Activated CD4-positive, alpha-beta T cell treated with anti-CD3 and anti-CD28 coated beads, Interleukin-2, amount 10 ng/mL, durations not matched to agents 7 days and 5 days (primary cell): Measurements from ENCODE around the gene DNAH17. TPM values are rescaled to one million over a fixed set of nuclear protein-coding genes. Genes with fewer than 3 reads are reported as not detected.

Experiments
- CTCF ChIA-PET: fragments of 350-600 bp; sonication (Branson Sonifier 250); formaldehyde crosslinking; loops from one replicate; lab custom pipeline; 2021; ENCODE audit warnings: antibody characterized with exemption; lab: Charles Lee
- POLR2A ChIA-PET: fragments of 350-600 bp; sonication (Branson Sonifier 250); formaldehyde crosslinking; loops from one replicate; lab custom pipeline; 2021; ENCODE audit warnings: antibody characterized with exemption; lab: Charles Lee
- DNase-seq: peaks from one replicate; pipeline ENCODE4 v3.0.0-alpha.2; 2020
- H3K27ac Mint-ChIP-seq: one replicate; pipeline ENCODE4 v1.8.0; 2021; ENCODE audit warnings: mild to moderate bottlenecking, moderate library complexity, mixed read lengths
- H3K27me3 Mint-ChIP-seq: one replicate; pipeline ENCODE4 v1.8.0; 2021; ENCODE audit warnings: mixed read lengths
- H3K36me3 Mint-ChIP-seq: one replicate; pipeline ENCODE4 v1.8.0; 2021; ENCODE audit warnings: low read depth, mixed read lengths
- H3K4me1 Mint-ChIP-seq: one replicate; pipeline ENCODE4 v1.8.0; 2021; ENCODE audit warnings: mixed read lengths
- H3K4me3 Mint-ChIP-seq: one replicate; pipeline ENCODE4 v1.8.0; 2021; ENCODE audit warnings: mild to moderate bottlenecking, moderate library complexity, mixed read lengths
- H3K9me3 Mint-ChIP-seq: one replicate; pipeline ENCODE4 v1.8.0; 2021; ENCODE audit warnings: mixed read lengths
- total RNA-seq, 2 experiments: library from RNA; stranded (reverse); gene quantifications; one replicate each; pipeline ENCODE4 v1.2.3, GENCODE V29; 2021

The DNAH17 gene
- total RNA-seq, 2 experiments from 2014 or later, result 0.07 to 0.15 TPM

- Mint-ChIP-seq H3K27ac (no peak overlapping the region), H3K27me3 (no peaks in the 10 kb centered on the region), H3K9me3 (no peaks in the 10 kb centered on the region), H3K4me1 (no peaks in the 10 kb centered on the region), H3K36me3 (peaks cover 73% of the 10 kb centered on the region), H3K4me3 (no peak overlapping the region)
- POLR2A ChIA-PET, result no interaction called here
- no peak for DNase-seq
- CTCF ChIA-PET, result no interaction called here
Measured at GRCh38 chr17:78399028-78399692, 178.0 kb downstream of the DNAH17 start.

- POLR2A ChIA-PET, result no interaction called here
- Mint-ChIP-seq H3K4me1 (peaks cover 3% of the 10 kb centered on the region), H3K27me3 (no peaks in the 10 kb centered on the region), H3K9me3 (no peaks in the 10 kb centered on the region), H3K4me3 (no peak overlapping the region), H3K36me3 (peaks cover 74% of the 10 kb centered on the region), H3K27ac (peak overlapping the region; percentile 19)
- CTCF ChIA-PET, result no interaction called here
- no peak for DNase-seq
Measured at GRCh38 chr17:78398390-78398789, 178.8 kb downstream of the DNAH17 start.

GRCh38 chr17:78397681-78398101 lies 179.5 kb downstream of the DNAH17 start:
- ChIA-PET POLR2A (no interaction called here), CTCF (no interaction called here)
- no peak overlapping the region for H3K4me3 Mint-ChIP-seq
- H3K9me3 Mint-ChIP-seq, result no peaks in the 10 kb centered on the region
- no peak overlapping the region for H3K27ac Mint-ChIP-seq
- no peak for DNase-seq
- peaks cover 70% of the 10 kb centered on the region for H3K36me3 Mint-ChIP-seq
- H3K27me3 Mint-ChIP-seq, result no peaks in the 10 kb centered on the region
- H3K4me1 Mint-ChIP-seq, result peaks cover 5% of the 10 kb centered on the region

DNA sequence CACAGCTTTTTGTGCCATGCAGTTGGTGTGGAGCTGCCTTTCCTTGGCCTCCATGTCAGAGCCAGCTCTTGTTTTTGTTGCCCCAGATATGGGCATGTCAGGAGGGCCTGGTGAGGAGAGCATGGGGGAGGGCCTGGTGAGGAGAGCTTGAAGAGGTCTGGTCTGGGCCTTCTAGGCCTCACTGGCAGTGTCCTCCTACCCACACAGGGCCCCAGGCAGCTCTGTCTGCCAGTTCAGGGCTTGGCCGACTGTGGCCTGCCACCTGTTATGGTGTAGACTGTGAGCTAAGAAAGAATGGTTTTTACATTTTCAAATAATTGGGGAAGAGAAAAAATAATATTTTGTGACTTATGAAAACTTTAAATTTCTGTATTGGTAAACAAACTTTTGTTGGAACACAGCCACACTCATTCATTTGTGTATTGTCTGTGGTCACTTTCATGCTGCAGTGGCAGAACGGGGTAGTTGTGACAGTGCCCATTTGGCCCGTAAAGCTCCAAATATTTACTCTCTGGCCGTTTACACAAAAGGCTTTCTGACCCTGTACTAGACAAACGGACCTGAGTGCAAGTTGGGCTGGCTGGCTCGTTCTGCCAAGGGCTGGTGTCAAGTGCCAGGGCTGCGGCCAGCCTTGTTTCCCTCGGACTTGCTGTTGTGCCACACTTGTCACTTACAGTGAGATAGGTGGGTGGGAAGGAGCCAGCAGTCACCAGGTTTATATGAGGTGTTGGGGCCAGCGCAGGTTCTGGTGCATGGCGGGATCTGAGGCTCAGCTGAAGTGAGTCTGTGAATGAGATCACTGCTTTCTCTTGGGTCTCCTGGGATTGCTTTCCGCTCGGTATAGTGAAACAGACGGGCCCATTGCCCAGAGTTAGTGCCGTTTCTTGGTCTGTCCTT lies 180.5 kb downstream of the DNAH17 start:
- H3K4me3 Mint-ChIP-seq, result no peak overlapping the region
- H3K9me3 Mint-ChIP-seq, result no peaks in the 10 kb centered on the region
- H3K27ac Mint-ChIP-seq, result peak overlapping the region; percentile 6
- peaks cover 8% of the 10 kb centered on the region for H3K4me1 Mint-ChIP-seq
- H3K27me3 Mint-ChIP-seq, result no peaks in the 10 kb centered on the region
- ChIA-PET CTCF (interaction anchor here (1.2 kb wide), 1 partner anchor 15 kb away, joined by 3 read pairs; no protein-coding TSS in a partner anchor), POLR2A (no interaction called here)
- H3K36me3 Mint-ChIP-seq, result peaks cover 64% of the 10 kb centered on the region
- no peak for DNase-seq

DNA sequence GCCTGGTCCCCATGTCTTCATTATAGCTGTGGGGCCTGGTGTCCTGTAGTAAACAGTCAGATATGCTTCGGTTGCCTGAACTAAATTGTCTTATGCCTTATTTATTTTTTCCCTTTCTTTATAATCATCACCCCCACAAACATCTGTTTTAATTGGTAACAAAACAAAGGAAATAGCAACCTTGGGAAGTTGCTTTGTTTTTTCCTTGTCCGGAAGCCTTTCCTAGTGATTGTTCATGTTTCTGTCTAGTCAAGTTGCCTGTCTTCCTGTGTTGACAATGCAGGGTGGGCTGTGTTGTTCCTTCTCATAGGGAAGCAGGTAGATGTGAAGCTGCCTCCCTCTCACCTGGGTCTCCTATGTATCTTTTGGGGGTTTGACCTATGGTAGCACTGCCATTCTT lies 182.0 kb downstream of the DNAH17 start:
- Mint-ChIP-seq H3K27ac (no peak overlapping the region), H3K4me3 (no peak overlapping the region), H3K36me3 (peaks cover 58% of the 10 kb centered on the region), H3K9me3 (no peaks in the 10 kb centered on the region), H3K27me3 (no peaks in the 10 kb centered on the region), H3K4me1 (peaks cover 19% of the 10 kb centered on the region)
- ChIA-PET POLR2A (interaction anchor here (0.6 kb wide), 1 partner anchor 10 kb away, joined by 3 read pairs; no protein-coding TSS in a partner anchor), CTCF (no interaction called here)
- DNase-seq, result no peak

- no peaks in the 10 kb centered on the region for H3K9me3 Mint-ChIP-seq
- peak overlapping the region; percentile 25 for H3K27ac Mint-ChIP-seq
- peaks cover 49% of the 10 kb centered on the region for H3K36me3 Mint-ChIP-seq
- DNase-seq, result no peak
- POLR2A ChIA-PET, result no interaction called here
- peaks cover 27% of the 10 kb centered on the region for H3K4me1 Mint-ChIP-seq
- CTCF ChIA-PET, result no interaction called here
- H3K27me3 Mint-ChIP-seq, result no peaks in the 10 kb centered on the region
- H3K4me3 Mint-ChIP-seq, result no peak overlapping the region
Measured at GRCh38 chr17:78394209-78394608, 183.0 kb downstream of the DNAH17 start.

DNA sequence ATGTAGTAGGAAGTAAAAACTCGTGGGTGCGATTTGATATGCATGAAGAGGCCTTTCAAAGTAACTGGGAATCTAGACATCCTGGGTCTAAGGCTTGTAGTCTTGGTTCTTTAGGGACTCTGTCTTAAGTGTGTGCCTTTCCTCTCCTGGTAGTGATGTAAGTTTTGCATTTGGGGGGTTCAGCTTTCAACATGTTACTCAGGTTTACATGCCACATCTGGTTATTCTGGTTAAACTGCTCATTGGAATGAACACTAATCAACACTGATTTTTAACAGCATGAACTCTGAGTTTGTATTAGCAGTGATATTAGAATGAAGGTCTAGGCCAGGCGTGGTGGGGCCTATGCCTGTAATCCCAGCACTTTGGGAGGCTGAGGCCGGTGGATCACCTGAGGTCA lies 183.6 kb downstream of the DNAH17 start:
- H3K36me3 Mint-ChIP-seq, result peaks cover 45% of the 10 kb centered on the region
- CTCF ChIA-PET, result interaction anchor here (1.5 to 1.8 kb wide), 2 partner anchors 10 to 14 kb away, joined by 8 to 9 read pairs; no protein-coding TSS in a partner anchor
- POLR2A ChIA-PET, result no interaction called here

DNA sequence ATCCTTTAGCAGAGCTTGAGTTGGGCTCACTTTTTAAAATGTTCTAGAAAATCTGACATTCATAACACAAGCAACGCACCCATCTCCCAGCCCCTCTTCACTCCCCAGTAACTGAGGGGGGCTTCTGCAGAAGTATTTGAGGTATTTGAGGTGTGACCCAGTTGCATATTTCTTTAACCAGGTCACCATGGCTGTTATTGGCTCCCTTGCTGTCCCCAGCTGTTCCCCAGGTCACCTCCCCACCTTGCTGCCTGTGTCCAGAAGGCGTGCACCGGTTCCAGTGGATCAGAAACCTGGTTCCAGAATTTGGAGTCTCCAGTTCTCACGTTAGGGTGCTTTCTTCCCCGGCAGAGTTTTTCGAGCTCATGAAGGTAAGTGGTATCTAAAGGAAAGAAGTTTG lies 184.9 kb downstream of the DNAH17 start:
- no peak for DNase-seq
- Mint-ChIP-seq H3K36me3 (peaks cover 41% of the 10 kb centered on the region), H3K9me3 (no peaks in the 10 kb centered on the region), H3K4me1 (peaks cover 43% of the 10 kb centered on the region), H3K27ac (no peak overlapping the region), H3K27me3 (no peaks in the 10 kb centered on the region), H3K4me3 (no peak overlapping the region)
- ChIA-PET CTCF (interaction anchor here (1.2 to 3.8 kb wide), 7 partner anchors 9 to 41 kb away, joined by 3 to 13 read pairs (median 8); no protein-coding TSS in a partner anchor), POLR2A (no interaction called here)

More for the DNA sequence above, 183.6 kb downstream of the DNAH17 start:
- Mint-ChIP-seq H3K4me3 (no peak overlapping the region), H3K27ac (no peak overlapping the region), H3K4me1 (peaks cover 33% of the 10 kb centered on the region), H3K27me3 (no peaks in the 10 kb centered on the region), H3K9me3 (no peaks in the 10 kb centered on the region)
- no peak for DNase-seq

- H3K4me1 Mint-ChIP-seq, result peaks cover 45% of the 10 kb centered on the region
- no peak overlapping the region for H3K4me3 Mint-ChIP-seq
- ChIA-PET POLR2A (no interaction called here), CTCF (interaction anchor here (0.5 to 3.8 kb wide), 9 partner anchors 9 to 769 kb away, joined by 3 to 13 read pairs (median 4); no protein-coding TSS in a partner anchor)
- no peak for DNase-seq
- H3K9me3 Mint-ChIP-seq, result no peaks in the 10 kb centered on the region
- H3K36me3 Mint-ChIP-seq, result peaks cover 37% of the 10 kb centered on the region
- H3K27me3 Mint-ChIP-seq, result no peaks in the 10 kb centered on the region
- H3K27ac Mint-ChIP-seq, result no peak overlapping the region
Measured at GRCh38 chr17:78391843-78392242, 185.4 kb downstream of the DNAH17 start.

- peaks cover 33% of the 10 kb centered on the region for H3K36me3 Mint-ChIP-seq
- CTCF ChIA-PET, result interaction anchor here (0.5 to 3.8 kb wide), 7 partner anchors 8 to 770 kb away, joined by 3 to 13 read pairs (median 4); no protein-coding TSS in a partner anchor
- DNase-seq, result no peak
- H3K4me3 Mint-ChIP-seq, result no peak overlapping the region
- no peaks in the 10 kb centered on the region for H3K9me3 Mint-ChIP-seq
- no peak overlapping the region for H3K27ac Mint-ChIP-seq
- peaks cover 53% of the 10 kb centered on the region for H3K4me1 Mint-ChIP-seq
- no peaks in the 10 kb centered on the region for H3K27me3 Mint-ChIP-seq
- POLR2A ChIA-PET, result no interaction called here
Measured at GRCh38 chr17:78391051-78391431, 186.2 kb downstream of the DNAH17 start.

GRCh38 chr17:78390241-78391050 lies 186.8 kb downstream of the DNAH17 start:
- H3K4me1 Mint-ChIP-seq, result peaks cover 59% of the 10 kb centered on the region
- CTCF ChIA-PET, result interaction anchor here (0.6 to 3.8 kb wide), 5 partner anchors 8 to 451 kb away, joined by 3 to 13 read pairs (median 5); no protein-coding TSS in a partner anchor
- no peak for DNase-seq
- H3K27me3 Mint-ChIP-seq, result no peaks in the 10 kb centered on the region
- peak overlapping the region; percentile 5 for H3K27ac Mint-ChIP-seq
- H3K9me3 Mint-ChIP-seq, result no peaks in the 10 kb centered on the region
- H3K4me3 Mint-ChIP-seq, result no peak overlapping the region
- peaks cover 34% of the 10 kb centered on the region for H3K36me3 Mint-ChIP-seq
- POLR2A ChIA-PET, result no interaction called here
